GM19324 (cell line): ENCODE data around the gene OR13D1.
"Not testable (repeated sequence)": the region's sequence is repeated elsewhere in the genome, so short reads cannot be mapped to it uniquely, and the experiment has no call there.

Source experiments
- ATAC-seq: cut with Tn5 transposase; IDR thresholded peaks from one replicate; pipeline ENCODE4 v1.9.1; 2021; ENCODE audit warnings: mild to moderate bottlenecking, moderate library complexity; ENCODE audit not compliant: unreplicated experiment, low FRiP score

The OR13D1 gene, protein sequence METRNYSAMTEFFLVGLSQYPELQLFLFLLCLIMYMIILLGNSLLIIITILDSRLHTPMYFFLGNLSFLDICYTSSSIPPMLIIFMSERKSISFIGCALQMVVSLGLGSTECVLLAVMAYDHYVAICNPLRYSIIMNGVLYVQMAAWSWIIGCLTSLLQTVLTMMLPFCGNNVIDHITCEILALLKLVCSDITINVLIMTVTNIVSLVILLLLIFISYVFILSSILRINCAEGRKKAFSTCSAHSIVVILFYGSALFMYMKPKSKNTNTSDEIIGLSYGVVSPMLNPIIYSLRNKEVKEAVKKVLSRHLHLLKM

DNA sequence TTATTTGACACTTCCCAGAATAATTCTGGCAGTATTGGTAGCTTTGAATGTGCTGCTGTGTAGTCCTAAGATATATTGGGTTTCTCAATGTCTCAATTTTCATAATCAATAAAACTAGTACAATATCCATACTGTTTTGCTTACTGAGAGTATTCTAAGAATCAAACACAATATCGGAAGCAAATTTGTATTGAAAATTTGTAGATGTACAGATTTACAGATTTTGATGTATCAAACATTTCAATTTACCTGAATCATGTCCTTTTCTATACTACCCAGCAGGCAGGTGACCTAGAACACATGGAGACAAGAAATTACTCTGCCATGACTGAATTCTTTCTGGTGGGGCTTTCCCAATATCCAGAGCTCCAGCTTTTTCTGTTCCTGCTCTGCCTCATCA lies at the start of gene OR13D1:
Gene OR13D1 (plus strand): TSS at position 301 of the 400 bp plus-strand sequence. CDS start 0 bp downstream, at position 301.
- no peak for ATAC-seq

DNA sequence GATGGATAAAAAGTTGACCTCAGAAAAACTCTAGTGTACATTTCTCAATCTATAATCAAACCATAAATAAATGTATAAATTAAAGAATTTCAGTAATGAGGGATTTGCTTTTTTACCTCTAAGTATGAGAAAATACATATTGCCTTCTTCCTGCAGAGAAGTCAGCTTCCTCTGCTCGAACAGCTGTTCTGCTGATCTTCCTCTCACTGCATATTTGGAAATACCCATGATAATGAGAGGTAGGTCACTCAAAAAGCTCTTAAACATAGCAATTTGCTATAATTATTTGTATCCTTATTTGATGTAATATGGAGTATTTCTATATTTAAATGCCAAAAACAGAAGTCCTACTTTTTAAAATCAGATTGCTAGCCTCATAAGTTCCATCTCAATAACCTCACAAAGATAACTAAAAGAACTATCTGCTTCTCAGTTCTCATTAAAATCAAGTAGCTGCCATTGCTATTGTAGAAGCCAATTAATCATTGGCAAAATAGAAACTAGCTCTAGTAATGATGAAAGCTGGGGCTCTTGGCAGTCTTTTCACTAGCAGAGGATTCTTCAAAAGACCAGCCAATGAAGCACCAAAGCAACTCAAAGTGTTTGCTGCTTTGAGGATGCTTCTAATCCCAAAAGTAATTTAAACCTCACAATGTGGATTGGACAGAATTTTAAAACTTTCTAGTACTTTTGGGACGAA lies 35.7 kb upstream of the OR13D1 start:
- ATAC-seq = peak; percentile 44

DNA sequence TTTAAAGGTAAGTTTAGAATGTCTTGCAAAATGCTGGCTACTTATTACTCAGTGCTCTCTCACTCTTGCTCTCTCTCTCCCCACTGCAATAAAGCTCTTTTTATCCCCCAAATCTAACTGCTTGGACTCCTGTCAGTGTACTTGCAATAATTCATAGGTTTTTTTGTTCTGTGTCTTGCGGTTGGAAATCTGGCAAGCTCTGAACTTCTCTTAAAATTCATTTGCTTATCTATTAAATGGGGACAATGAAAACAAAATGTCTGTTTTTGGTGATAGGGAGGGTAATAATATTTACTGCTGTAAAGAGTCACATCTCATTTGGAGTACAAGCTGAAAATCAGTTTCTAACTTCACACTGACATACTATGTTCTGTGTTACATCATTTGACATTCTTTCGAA lies 18.7 kb upstream of the OR13D1 start:
- ATAC-seq = no peak

DNA sequence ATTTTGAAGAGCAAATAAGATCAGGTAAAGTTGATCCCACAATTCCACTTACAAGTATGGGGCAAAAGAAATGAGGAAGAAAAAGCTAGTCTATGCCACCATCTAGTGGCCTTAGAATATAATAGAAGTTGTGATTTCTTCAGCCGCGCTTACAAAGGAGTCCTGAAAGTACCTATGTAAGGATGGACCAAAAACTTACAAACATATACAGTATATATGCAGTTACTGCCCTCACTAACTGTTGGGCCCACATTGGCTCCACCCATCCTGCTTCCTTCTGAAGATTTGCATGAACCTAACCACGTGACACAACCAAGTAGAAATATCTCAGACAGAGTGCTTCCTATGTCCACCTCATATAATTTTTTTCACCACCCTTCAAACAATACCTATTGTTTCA lies 11.7 kb upstream of the OR13D1 start:
- peak; percentile 83 for ATAC-seq

DNA sequence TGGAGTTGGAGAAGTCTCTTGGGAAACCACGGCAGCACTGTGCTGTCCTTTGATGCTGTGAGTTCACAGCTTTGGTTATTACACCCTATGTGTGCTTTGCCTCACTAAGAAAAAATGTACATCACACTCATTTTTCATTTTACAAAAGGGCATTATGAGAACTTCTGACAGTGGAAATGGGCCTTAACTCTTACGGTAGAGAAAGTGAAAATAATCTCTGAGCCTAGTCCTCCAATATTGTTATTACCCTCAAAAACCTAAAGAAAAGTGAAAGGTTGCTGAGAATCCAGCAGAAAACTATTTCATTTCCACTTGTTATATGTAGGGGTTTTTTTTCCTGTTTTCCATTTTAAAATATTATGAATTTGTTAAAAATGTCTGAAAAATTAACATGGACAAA lies 8.2 kb upstream of the OR13D1 start:
- no peak for ATAC-seq

DNA sequence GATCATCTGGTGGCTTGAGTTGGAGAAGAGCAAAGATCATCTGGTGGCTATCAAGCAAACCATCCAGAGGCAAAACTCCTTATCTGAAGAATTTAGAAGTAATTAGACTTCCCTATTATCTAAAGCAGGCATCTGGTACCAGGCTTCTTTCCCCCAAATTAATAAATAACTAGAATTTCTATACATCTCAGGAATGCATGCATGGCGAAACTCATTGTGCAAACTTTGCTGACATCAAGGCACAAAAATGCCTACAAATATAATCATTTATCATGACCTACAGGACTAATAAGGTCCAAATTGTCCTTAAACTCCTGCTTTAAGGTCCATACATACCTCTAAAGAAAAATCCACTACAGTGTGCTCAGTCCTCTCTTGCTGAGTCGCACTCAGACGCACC lies 6.0 kb downstream of the OR13D1 start:
- ATAC-seq = no peak

DNA sequence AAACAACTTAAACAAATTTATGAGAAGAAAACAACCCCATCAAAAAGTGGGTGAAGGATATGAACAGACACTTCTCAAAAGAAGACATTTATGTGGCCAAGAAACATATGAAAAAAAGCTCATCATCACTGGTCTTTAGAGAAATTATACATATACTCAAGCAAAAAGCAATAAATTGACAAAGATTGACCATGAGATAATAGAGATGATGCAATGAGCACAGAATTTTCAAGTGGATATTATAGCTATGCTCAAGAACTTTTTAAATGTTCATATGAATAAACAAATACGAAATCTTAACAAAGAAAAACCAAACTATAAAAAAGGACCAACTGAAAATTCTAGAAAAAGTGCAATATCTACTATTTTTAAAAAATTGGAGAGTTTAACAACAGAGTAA lies 14.4 kb downstream of the OR13D1 start:
- not testable (repeated sequence) for ATAC-seq

DNA sequence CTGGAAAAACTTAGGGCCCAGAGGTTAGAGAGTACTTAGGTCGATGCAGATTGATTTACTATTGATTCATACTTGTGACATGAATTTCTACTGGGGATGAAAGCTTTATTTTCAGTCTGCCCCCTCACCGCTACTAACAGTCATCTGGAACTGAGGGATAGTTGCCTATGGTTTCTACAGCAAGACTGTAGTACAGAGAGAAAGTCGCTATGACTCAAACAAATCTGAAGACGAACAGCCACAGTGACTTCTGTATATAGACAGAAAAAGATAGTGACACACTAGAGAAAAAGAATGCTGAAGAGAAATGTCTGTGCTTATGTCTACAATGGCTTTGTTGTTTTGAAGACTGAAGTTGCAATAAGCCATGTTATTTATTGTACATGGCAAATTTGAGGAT lies 17.3 kb downstream of the OR13D1 start:
- no peak for ATAC-seq

DNA sequence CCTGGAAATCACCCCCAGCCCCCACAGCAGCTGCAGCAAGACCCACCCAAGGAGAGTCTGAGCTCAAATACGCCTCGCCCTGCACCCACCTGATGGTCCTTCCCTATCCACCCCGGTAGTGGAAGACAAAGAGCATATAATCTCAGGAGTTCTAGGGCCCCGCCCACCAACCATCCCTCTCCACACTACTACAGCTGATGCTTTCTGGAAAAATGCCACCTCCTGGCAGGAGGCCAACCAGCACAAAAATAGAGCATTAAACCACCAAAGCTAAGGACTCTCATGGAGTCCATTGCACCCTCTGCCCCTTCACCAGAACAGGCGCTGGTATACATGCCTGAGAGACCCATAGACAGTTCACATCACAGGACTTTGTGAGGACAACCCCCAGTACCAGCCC lies 30.7 kb downstream of the OR13D1 start:
- no peak for ATAC-seq

DNA sequence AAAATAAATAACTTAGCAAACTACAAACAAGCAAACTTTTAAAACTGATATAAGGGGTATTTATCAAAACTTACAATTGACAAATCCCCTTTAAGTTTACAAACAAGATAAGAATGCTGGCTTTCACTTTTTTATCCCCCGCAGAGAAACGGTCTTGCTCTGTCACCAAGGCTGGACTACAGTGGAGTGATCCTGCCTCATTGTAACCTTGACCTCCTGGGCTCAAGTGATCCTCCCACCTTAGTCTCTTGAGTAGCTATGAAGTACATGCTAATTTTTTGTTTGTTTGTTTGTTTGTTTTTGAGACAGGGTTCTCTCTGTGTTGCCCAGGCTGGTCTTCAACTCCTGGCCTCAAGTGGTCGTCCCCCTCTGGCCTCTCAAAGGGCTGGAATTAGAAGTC lies 44.1 kb downstream of the OR13D1 start:
- no peak for ATAC-seq

DNA sequence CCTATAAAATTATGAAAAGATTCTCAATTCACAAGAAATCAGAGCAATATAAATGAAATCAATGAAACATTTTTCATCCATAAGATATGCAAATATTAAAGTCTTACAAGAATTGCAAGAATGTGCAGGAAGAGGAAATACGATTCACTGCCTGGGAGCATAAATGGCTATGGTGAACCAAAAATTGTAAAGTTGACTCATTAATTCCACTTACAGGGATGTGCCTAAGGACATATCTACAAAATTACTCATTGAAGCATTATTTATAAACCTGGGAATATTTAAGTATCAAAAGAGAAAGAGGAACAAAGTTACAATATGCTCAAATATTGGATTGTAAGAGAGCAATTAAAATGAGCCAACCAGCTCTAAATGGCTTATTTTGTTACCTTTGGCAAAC lies 46.3 kb downstream of the OR13D1 start:
- ATAC-seq = no peak

DNA sequence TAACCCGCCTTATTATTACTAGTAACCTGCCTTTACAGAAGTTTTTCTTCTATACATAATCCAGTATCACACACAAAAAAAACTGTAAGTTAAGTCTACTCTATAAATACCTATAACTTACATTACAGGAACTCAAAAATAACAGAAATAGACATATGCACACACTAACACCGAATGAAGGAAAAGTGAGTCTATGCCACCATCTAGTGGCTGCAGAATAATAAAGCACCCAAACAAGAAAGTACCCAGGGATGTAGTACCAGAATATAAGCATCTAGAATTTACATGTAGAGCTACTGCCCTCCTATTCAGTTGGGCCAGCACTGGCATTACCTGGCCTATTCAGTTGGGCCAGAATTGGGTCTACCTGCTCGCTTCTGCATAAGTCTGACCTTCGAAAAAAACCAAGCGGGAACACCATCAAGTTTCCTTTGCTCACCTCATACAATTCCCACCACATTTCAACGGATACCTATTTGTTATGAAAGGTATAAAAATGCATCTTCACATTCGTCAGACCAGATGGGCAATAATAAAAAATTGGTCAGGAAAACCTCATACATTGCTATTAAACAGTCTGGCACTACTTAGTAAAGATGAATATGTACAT lies 49.2 kb downstream of the OR13D1 start:
- peak; percentile 26 for ATAC-seq
